ENCODE measurements around the gene MATCAP1. TPM values are rescaled to one million over a fixed set of nuclear protein-coding genes. Genes with fewer than 3 reads are reported as not detected.

MATCAP1 gene
- total and polyA plus RNA-seq, 2 of the 13 experiments (the other 11 are each of a cell fraction or from before 2014, with no cell fraction given) = 11.2 to 24.5 TPM

GRCh38 chr16:67150833-67151396 lies 32.8 kb downstream of the MATCAP1 start, which contains the start of gene B3GNT9 (continued):
- TF ChIP-seq STAT6 (CRISPR knock-in tag; IDR thresholded peaks at IDR 0.05; ENCODE audit: borderline replicate concordance) = 0 out of 2 replicates have a peak, but pooled peaks have one; percentile 57
- 0 out of 2 replicates have a peak, but pooled peaks have one; percentile 53 for TF ChIP-seq THYN1 (CRISPR knock-in tag; IDR thresholded peaks at IDR 0.05; ENCODE audit: borderline replicate concordance, low read depth)
- TF ChIP-seq ZNF232 (CRISPR knock-in tag; IDR thresholded peaks at IDR 0.05; ENCODE audit: borderline replicate concordance) = peak; percentile 82; the same call in 1 of the 2 replicates
- no peak for TF ChIP-seq RFXAP (CRISPR knock-in tag; IDR thresholded peaks at IDR 0.05; ENCODE audit: borderline replicate concordance)
- TF ChIP-seq MED1 (CRISPR knock-in tag; IDR thresholded peaks at IDR 0.05) = peak; percentile 8; the same call in 1 of the 2 replicates
- TF ChIP-seq TOPORS (CRISPR knock-in tag; IDR thresholded peaks at IDR 0.05) = 0 out of 2 replicates have a peak, but pooled peaks have one; percentile 59
- peak in 1 of 2 experiments; percentile 33; a peak in 1 of 4 replicates for TF ChIP-seq EP300 (IDR thresholded peaks at IDR 0.05; ENCODE audit: low read depth in 2 of 2, low read length in 2 of 2)
- no peak for TF ChIP-seq EP300 (CRISPR knock-in tag; IDR thresholded peaks at IDR 0.05; ENCODE audit: borderline replicate concordance)
- TF ChIP-seq GATAD2A (CRISPR knock-in tag; IDR thresholded peaks at IDR 0.05) = no peak
- peak; percentile 25 for TF ChIP-seq HNRNPLL (IDR thresholded peaks at IDR 0.05; ENCODE audit: low read depth, low read length, poor library complexity, severe bottlenecking)
- peak; percentile 67; the same call in 1 of the 2 replicates for TF ChIP-seq IRF9 (CRISPR knock-in tag; IDR thresholded peaks at IDR 0.05; ENCODE audit: borderline replicate concordance)
- TF ChIP-seq HCFC1 (IDR thresholded peaks at IDR 0.05; ENCODE audit: low read depth, low read length) = no peak
- TF ChIP-seq ZFP91 (CRISPR knock-in tag; IDR thresholded peaks at IDR 0.05; ENCODE audit: borderline replicate concordance) = peak; percentile 84; the same call in 1 of the 2 replicates
- TF ChIP-seq SMYD3 (CRISPR knock-in tag; IDR thresholded peaks at IDR 0.05) = peak; percentile 73; the same call in 1 of the 2 replicates
- peak; percentile 63; the same call in 1 of the 2 replicates for TF ChIP-seq ZNF350 (CRISPR knock-in tag; IDR thresholded peaks at IDR 0.05; ENCODE audit: borderline replicate concordance, low read depth)
- TF ChIP-seq ZBTB7B (CRISPR knock-in tag; IDR thresholded peaks at IDR 0.05) = peak; percentile 38; the same call in 1 of the 2 replicates
- TF ChIP-seq, protein P1, sequence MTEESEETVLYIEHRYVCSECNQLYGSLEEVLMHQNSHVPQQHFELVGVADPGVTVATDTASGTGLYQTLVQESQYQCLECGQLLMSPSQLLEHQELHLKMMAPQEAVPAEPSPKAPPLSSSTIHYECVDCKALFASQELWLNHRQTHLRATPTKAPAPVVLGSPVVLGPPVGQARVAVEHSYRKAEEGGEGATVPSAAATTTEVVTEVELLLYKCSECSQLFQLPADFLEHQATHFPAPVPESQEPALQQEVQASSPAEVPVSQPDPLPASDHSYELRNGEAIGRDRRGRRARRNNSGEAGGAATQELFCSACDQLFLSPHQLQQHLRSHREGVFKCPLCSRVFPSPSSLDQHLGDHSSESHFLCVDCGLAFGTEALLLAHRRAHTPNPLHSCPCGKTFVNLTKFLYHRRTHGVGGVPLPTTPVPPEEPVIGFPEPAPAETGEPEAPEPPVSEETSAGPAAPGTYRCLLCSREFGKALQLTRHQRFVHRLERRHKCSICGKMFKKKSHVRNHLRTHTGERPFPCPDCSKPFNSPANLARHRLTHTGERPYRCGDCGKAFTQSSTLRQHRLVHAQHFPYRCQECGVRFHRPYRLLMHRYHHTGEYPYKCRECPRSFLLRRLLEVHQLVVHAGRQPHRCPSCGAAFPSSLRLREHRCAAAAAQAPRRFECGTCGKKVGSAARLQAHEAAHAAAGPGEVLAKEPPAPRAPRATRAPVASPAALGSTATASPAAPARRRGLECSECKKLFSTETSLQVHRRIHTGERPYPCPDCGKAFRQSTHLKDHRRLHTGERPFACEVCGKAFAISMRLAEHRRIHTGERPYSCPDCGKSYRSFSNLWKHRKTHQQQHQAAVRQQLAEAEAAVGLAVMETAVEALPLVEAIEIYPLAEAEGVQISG (CRISPR knock-in tag; IDR thresholded peaks at IDR 0.05) = 0 out of 2 replicates have a peak, but pooled peaks have one; percentile 22
- TF ChIP-seq, protein P2, sequence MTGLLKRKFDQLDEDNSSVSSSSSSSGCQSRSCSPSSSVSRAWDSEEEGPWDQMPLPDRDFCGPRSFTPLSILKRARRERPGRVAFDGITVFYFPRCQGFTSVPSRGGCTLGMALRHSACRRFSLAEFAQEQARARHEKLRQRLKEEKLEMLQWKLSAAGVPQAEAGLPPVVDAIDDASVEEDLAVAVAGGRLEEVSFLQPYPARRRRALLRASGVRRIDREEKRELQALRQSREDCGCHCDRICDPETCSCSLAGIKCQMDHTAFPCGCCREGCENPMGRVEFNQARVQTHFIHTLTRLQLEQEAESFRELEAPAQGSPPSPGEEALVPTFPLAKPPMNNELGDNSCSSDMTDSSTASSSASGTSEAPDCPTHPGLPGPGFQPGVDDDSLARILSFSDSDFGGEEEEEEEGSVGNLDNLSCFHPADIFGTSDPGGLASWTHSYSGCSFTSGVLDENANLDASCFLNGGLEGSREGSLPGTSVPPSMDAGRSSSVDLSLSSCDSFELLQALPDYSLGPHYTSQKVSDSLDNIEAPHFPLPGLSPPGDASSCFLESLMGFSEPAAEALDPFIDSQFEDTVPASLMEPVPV (CRISPR knock-in tag; IDR thresholded peaks at IDR 0.05) = 0 out of 2 replicates have a peak, but pooled peaks have one; percentile 18

Measured in HepG2 (cell line).